Activated gamma-delta T cell (primary cell): Measurements from ENCODE around the gene IGFBP1.
"Not testable (repeated sequence)": the region's sequence is repeated elsewhere in the genome, so short reads cannot be mapped to it uniquely, and the experiment has no call there.

Experiments
- DNase-seq: peaks from one replicate; lab custom pipeline; 2025; lab: John Stamatoyannopoulos, UW
- total RNA-seq, 2 donors: gene quantifications; one replicate each; lab custom pipeline; 2026; lab: John Stamatoyannopoulos, UW

IGFBP1 gene
- total RNA-seq: 0 to 0.17 reads per million in 2 donors

GRCh38 chr7:45888185-45888992 lies at the start of gene IGFBP1:
Gene IGFBP1 (plus strand): TSS chr7:45888488. CDS start chr7:45888653, 165 bp downstream.
- DNase-seq: no peak

- DNase-seq: not testable (repeated sequence)
These were observed 49.4 kb upstream of the IGFBP1 start for GRCh38 chr7:45838852-45839251.

- not testable (repeated sequence) for DNase-seq
These were observed 46.2 kb upstream of the IGFBP1 start for GRCh38 chr7:45841926-45842717.

- not testable (repeated sequence) for DNase-seq
These were observed 41.8 kb upstream of the IGFBP1 start for GRCh38 chr7:45846536-45846935.

GRCh38 chr7:45848734-45849133 lies 39.6 kb upstream of the IGFBP1 start:
- not testable (repeated sequence) for DNase-seq

- not testable (repeated sequence) for DNase-seq
These were observed 35.3 kb upstream of the IGFBP1 start for GRCh38 chr7:45852984-45853383.

- not testable (repeated sequence) for DNase-seq
These were observed 34.8 kb upstream of the IGFBP1 start for GRCh38 chr7:45853491-45853890.

GRCh38 chr7:45855680-45856079 lies 32.6 kb upstream of the IGFBP1 start:
- DNase-seq: not testable (repeated sequence)

GRCh38 chr7:45856888-45857287 lies 31.4 kb upstream of the IGFBP1 start:
- not testable (repeated sequence) for DNase-seq

GRCh38 chr7:45863715-45864114 lies 24.6 kb upstream of the IGFBP1 start:
- DNase-seq: no peak

GRCh38 chr7:45865594-45866410 lies 22.5 kb upstream of the IGFBP1 start:
- DNase-seq: no peak

GRCh38 chr7:45867471-45867870 lies 20.8 kb upstream of the IGFBP1 start:
- no peak for DNase-seq

- DNase-seq: no peak
These were observed 18.9 kb upstream of the IGFBP1 start for GRCh38 chr7:45869426-45869825.

GRCh38 chr7:45872116-45873034 lies 15.9 kb upstream of the IGFBP1 start:
- DNase-seq: no peak

- no peak for DNase-seq
These were observed 15.3 kb upstream of the IGFBP1 start, which contains the start of gene CCDC201 for GRCh38 chr7:45873035-45873354. Gene CCDC201 (minus strand): TSS chr7:45873082. CDS start chr7:45873007, 75 bp downstream.

GRCh38 chr7:45873355-45873754 lies 14.9 kb upstream of the IGFBP1 start:
- DNase-seq: no peak

- DNase-seq: no peak
These were observed 13.7 kb upstream of the IGFBP1 start for GRCh38 chr7:45874408-45875131.

GRCh38 chr7:45876519-45876918 lies 11.8 kb upstream of the IGFBP1 start:
- DNase-seq: no peak

- DNase-seq: no peak
These were observed 9.7 kb upstream of the IGFBP1 start for GRCh38 chr7:45878457-45879144.

GRCh38 chr7:45880433-45880860 lies 7.8 kb upstream of the IGFBP1 start:
- no peak for DNase-seq
